Activated CD8-positive, alpha-beta T cell treated with anti-CD3 and anti-CD28 coated beads for 36 hours (primary cell): ENCODE data around the gene TMC4. TPM values are rescaled to one million over a fixed set of nuclear protein-coding genes. Genes with fewer than 3 reads are reported as not detected.
A peak's percentile ranks its signal among the peaks of the same experiment; 100 is the strongest.

Source experiments
- ATAC-seq: fragments of 200-7000 bp; cut with Tn5 transposase; one replicate; pipeline ENCODE4 v1.10.0; 2021; ENCODE audit warnings: mild to moderate bottlenecking, moderate library complexity
- CTCF ChIA-PET: fragments of 350-600 bp; sonication (Branson Sonifier 250); formaldehyde crosslinking; loops from one replicate; lab custom pipeline; 2021; ENCODE audit warnings: antibody characterized with exemption; lab: Charles Lee
- POLR2A ChIA-PET: fragments of 350-600 bp; sonication (Branson Sonifier 250); formaldehyde crosslinking; loops from one replicate; lab custom pipeline; 2021; ENCODE audit warnings: antibody characterized with exemption; lab: Charles Lee
- DNase-seq: peaks from one replicate; pipeline ENCODE4 v3.0.0-alpha.2; 2020
- H3K27ac Mint-ChIP-seq: one replicate; pipeline ENCODE4 v1.8.0; 2021; ENCODE audit warnings: mild to moderate bottlenecking, mixed read lengths
- H3K27me3 Mint-ChIP-seq: one replicate; pipeline ENCODE4 v1.8.0; 2021; ENCODE audit warnings: mixed read lengths
- H3K36me3 Mint-ChIP-seq: one replicate; pipeline ENCODE4 v1.8.0; 2021; ENCODE audit warnings: low read depth, mixed read lengths
- H3K4me1 Mint-ChIP-seq: one replicate; pipeline ENCODE4 v1.8.0; 2021; ENCODE audit warnings: low read depth, mixed read lengths
- H3K4me3 Mint-ChIP-seq: one replicate; pipeline ENCODE4 v1.8.0; 2021; ENCODE audit warnings: mild to moderate bottlenecking, moderate library complexity, mixed read lengths
- H3K9me3 Mint-ChIP-seq: one replicate; pipeline ENCODE4 v1.8.0; 2021; ENCODE audit warnings: mixed read lengths
- CTCF ChIP-seq: fragments of 200-600 bp; IDR thresholded peaks from one replicate; pipeline ENCODE4 v1.8.0; 2022; ENCODE audit warnings: antibody characterized with exemption, mild to moderate bottlenecking
- intact Hi-C: fragments of 100-400 bp; cut with micrococcal nuclease; formaldehyde crosslinking; loops from one replicate; pipeline ENCODE4 v1.10.0; 2022
- total RNA-seq, 2 experiments: library from RNA; stranded (reverse); gene quantifications; one replicate each; pipeline ENCODE4 v1.2.3, GENCODE V29; 2021

Gene TMC4
- total RNA-seq, 2 experiments from 2014 or later: 0.54 TPM; not detected in 1

DNA sequence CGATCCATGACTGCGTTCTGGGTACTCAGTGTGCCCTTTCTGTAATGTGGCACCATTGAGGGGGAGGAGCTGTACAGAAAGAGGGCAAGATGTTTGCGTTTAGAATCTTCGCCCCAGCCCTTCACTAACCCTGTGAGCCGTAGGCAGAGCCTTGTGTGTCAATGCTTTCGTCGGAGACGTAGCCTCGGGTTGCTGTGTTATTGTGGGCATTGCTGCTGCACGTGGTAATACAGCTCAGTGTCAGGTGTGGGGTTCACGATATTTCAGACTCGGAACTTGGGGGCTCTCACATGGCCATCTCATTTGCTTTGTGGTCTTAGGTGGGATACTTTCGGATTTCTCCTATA is 33.8 kb upstream of the TMC4 start:
- H3K27me3 Mint-ChIP-seq: no peaks in the 10 kb centered on the region
- peaks cover 92% of the 10 kb centered on the region for H3K4me1 Mint-ChIP-seq
- no peaks in the 10 kb centered on the region for H3K9me3 Mint-ChIP-seq
- ATAC-seq (no peak), DNase-seq (no peak)
- intact Hi-C loops: no loop called here
- POLR2A ChIA-PET: interaction anchor here (0.6 to 16.5 kb wide), 13 partner anchors 12 to 1050 kb away, joined by 3 to 419 read pairs (median 3); partner anchors contain the start of genes CNOT3, LENG1, MBOAT7 and PRPF31
- no peak for TF ChIP-seq CTCF
- peak overlapping the region; percentile 14 for H3K4me3 Mint-ChIP-seq
- H3K36me3 Mint-ChIP-seq: peaks cover 81% of the 10 kb centered on the region
- peak overlapping the region; percentile 5 for H3K27ac Mint-ChIP-seq
- CTCF ChIA-PET: no interaction called here

GRCh38 chr19:54206030-54206830 is 33.3 kb upstream of the TMC4 start:
- CTCF ChIA-PET: no interaction called here
- H3K36me3 Mint-ChIP-seq: peaks cover 84% of the 10 kb centered on the region
- intact Hi-C loops: no loop called here

DNA sequence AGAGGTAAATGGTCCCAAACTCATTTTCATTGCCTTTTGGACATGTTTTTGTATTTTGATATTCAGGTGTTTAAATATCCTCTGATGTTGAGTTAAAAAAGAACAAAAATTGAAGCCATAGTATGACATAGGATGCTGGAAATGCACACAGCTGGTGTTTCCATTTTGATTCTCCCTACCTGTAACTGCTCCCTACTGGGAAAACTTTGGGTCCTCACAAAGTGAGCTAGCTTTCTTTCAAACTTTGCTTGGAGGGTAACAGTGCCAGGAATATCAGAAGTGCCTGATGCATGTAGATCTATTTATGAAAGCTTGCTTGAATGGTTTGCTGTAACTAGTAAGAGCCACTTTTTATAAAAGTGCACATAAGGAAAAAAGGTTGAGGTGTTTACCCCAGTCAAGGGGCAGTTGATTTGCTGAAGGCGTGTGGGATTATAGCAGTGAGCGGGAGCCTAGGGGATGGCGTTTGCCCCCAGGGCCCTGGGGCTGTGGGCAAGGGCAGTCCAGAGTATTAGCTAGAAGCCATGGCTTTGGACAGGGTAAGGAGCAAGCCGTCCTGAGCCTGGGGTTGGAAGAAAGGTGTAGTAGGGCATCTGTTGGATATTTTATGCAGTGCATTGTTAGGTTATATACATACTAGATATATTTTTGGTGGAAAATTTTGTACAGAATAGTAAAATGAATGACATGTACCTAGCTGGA is 32.0 kb upstream of the TMC4 start:
- Mint-ChIP-seq H3K36me3 (peaks cover 82% of the 10 kb centered on the region), H3K4me3 (peak overlapping the region; percentile 87), H3K27me3 (no peaks in the 10 kb centered on the region), H3K4me1 (peaks cover 80% of the 10 kb centered on the region), H3K9me3 (no peaks in the 10 kb centered on the region), H3K27ac (peak overlapping the region; percentile 62)
- POLR2A ChIA-PET: interaction anchor here (0.6 to 16.5 kb wide), 11 partner anchors 10 to 1180 kb away, joined by 3 to 419 read pairs (median 4); partner anchors contain the start of genes LENG1, LILRB3, MBOAT7 and RPS9
- intact Hi-C loops: no loop called here
- TF ChIP-seq CTCF: no peak
- CTCF ChIA-PET: interaction anchor here (1.0 kb wide), 1 partner anchor 15 kb away, joined by 3 read pairs; the partner anchor contains the start of gene MBOAT7
- DNase-seq (no peak), ATAC-seq (no peak)

More at GRCh38 chr19:54206030-54206830, 33.3 kb upstream of the TMC4 start:
- ATAC-seq: no peak
- DNase-seq: no peak
- H3K9me3 Mint-ChIP-seq: no peaks in the 10 kb centered on the region
- TF ChIP-seq CTCF: no peak
- POLR2A ChIA-PET: interaction anchor here (0.6 to 16.5 kb wide), 15 partner anchors 12 to 1179 kb away, joined by 3 to 419 read pairs (median 3); partner anchors contain the start of genes CNOT3, LENG1, LILRB3 and MBOAT7
- peaks cover 93% of the 10 kb centered on the region for H3K4me1 Mint-ChIP-seq
- peak overlapping the region; percentile 87 for H3K4me3 Mint-ChIP-seq
- no peak overlapping the region for H3K27ac Mint-ChIP-seq
- no peaks in the 10 kb centered on the region for H3K27me3 Mint-ChIP-seq

- intact Hi-C loops: no loop called here
- POLR2A ChIA-PET: interaction anchor here (0.9 to 18.7 kb wide), 7 partner anchors 3 to 259 kb away, joined by 3 to 419 read pairs (median 8); partner anchors contain the start of genes CNOT3, LENG1, MBOAT7 and RPS9
- no peak for DNase-seq
Observed at GRCh38 chr19:54203151-54203611, 30.2 kb upstream of the TMC4 start.

More at GRCh38 chr19:54203151-54203611, 30.2 kb upstream of the TMC4 start:
- no peak for TF ChIP-seq CTCF
- ATAC-seq: no peak
- CTCF ChIA-PET: no interaction called here
- Mint-ChIP-seq H3K9me3 (no peaks in the 10 kb centered on the region), H3K4me3 (peak overlapping the region; percentile 87), H3K4me1 (peaks cover 68% of the 10 kb centered on the region), H3K27me3 (no peaks in the 10 kb centered on the region), H3K27ac (peak overlapping the region; percentile 62), H3K36me3 (peaks cover 75% of the 10 kb centered on the region)
